Bronchus fibroblast of lung (primary cell): ENCODE results near the gene BCL2L1. TPM values are rescaled to one million over a fixed set of nuclear protein-coding genes. Genes with fewer than 3 reads are reported as not detected.

ENCODE experiments used
- total RNA-seq: library from RNA; depleted of rRNA; stranded (reverse); fragments of >200 nt; gene quantifications from 2 replicates; pipeline ENCODE4 v1.2.3, GENCODE V29; 2015

Gene BCL2L1
- total RNA-seq = 122 and 130 TPM in 2 replicates

DNA sequence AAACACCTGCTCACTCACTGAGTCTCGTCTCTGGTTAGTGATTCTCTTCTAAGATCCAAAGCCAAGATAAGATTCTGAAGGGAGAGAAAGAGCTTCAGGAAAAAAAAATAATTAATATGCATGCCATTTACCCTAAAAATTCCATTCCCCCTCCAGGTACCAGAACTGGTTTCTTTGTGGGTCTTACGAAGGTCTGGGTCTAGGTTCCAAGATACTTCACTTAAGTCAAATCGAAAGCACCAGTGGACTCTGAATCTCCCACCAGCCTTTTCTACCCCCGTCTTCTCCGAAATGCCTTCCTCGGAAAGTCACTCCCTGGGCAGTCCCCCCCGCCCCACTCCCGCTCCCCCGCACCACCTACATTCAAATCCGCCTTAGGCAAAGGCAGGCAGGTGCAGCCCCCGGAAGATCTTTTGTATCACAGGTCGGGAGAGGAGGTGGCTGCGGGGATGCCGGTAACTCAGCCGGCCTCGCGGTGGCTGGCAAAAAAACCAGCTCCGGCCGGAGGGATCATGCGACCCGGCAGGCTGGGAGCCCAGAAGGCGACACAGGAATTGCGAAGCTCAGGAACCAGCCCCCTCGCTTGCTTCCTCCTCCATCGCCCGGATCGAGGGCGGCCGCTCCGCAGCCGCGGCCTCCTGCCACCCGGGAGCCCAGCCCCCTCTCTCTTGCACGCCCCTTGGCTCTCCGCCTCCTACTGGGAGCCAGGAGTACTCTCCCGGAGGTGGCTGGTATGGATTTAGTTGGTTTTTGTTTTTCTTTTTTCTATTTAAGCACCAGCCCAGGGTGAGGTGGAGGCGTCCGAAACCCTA, at the start of gene BCL2L1:
BCL2L1 (minus strand) TSS at position 612 of the 812 bp plus-strand sequence. CDS start 650 bp downstream, outside the sequence.

DNA sequence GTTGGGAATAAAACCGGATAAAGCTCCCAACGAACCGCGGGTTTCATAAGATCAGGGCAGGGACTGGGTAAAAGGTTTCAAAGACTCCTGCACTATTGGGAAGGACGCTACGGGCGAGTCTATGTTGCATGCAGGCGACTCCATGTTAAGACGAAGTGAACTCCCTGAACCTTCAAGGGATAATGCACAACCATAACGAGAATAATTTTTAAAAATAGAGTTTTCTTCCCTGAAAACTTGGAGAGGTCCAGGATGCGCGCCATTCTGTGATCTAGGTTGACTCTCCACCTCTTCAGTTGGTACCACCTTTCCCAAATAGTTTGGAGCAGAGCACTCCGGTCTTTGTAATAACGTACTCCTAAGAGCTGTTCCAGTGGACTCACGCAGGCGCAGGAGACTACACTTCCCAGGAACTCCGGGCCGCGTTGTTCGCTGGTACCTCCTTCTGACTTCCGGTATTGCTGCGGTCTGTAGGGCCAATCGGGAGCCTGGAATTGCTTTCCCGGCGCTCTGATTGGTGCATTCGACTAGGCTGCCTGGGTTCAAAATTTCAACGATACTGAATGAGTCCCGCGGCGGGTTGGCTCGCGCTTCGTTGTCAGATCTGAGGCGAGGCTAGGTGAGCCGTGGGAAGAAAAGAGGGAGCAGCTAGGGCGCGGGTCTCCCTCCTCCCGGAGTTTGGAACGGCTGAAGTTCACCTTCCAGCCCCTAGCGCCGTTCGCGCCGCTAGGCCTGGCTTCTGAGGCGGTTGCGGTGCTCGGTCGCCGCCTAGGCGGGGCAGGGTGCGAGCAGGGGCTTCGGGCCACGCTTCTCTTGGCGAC, 16.3 kb upstream of the BCL2L1 start, which contains the start of gene TPX2:
TPX2 (plus strand) TSS at position 562 of the 821 bp plus-strand sequence. CDS start 18,187 bp downstream, outside the sequence.

DNA sequence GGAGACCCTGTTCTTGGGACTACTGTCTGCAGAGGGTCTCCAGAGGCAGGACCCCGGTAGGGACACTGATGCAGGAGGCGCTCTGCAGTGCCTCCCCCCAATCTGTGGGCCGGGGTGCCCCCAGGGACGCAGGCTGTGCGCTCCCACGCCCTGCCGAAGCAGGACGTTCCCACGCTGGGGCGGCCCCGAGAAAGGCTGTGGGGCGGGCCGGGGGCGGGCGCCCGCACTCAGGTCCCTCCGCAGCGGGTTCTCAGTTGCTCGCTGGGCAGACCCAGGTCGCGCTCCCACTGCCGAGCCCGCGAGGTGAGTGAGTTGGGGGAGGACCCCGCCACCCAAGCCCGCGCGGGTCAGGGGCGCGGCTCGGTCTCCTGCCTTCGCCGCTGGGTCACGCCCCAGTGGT, 85.0 kb downstream of the BCL2L1 start, which contains the start of gene COX4I2:
COX4I2 (plus strand) TSS at position 253 of the 400 bp plus-strand sequence. CDS start 1,106 bp downstream, outside the sequence.

Other genes with a start within 250 kb of the BCL2L1 start
- not detected in 2 replicates for gene DEFB124, start 247.7 kb downstream of the BCL2L1 start, total RNA-seq
- gene REM1, start 247.6 kb downstream of the BCL2L1 start, total RNA-seq = not detected in 2 replicates
- gene HM13, start 208.4 kb downstream of the BCL2L1 start, total RNA-seq = 70.8 and 89.3 TPM in 2 replicates
- gene ID1, start 117.6 kb downstream of the BCL2L1 start, total RNA-seq = 370 and 375 TPM in 2 replicates
- not detected in 2 replicates for gene COX4I2, start 85.0 kb downstream of the BCL2L1 start, total RNA-seq
- gene TPX2, start 16.4 kb upstream of the BCL2L1 start, total RNA-seq = 122 and 127 TPM in 2 replicates
- 0.17 and 0.30 TPM in 2 replicates for gene MYLK2, start 96.5 kb upstream of the BCL2L1 start, total RNA-seq
- not detected in 2 replicates for gene FOXS1, start 122.7 kb upstream of the BCL2L1 start, total RNA-seq
- gene DUSP15, start 147.7 kb upstream of the BCL2L1 start, total RNA-seq = 0.30 TPM in 1 of 2 replicates, not detected in the other
- gene TTLL9, start 147.8 kb upstream of the BCL2L1 start, total RNA-seq = not detected in 2 replicates
- 7.2 and 7.9 TPM in 2 replicates for gene PDRG1, start 229.2 kb upstream of the BCL2L1 start, total RNA-seq
- gene XKR7, start 245.3 kb upstream of the BCL2L1 start, total RNA-seq = under 0.01 TPM in 1 of 2 replicates, not detected in the other